HEK293 (cell line): Measurements from ENCODE around the gene FANK1.

Experiments used
- CTCF ChIA-PET: fragments of 350-600 bp; formaldehyde crosslinking; extraction: SDS; loops from one replicate; lab custom pipeline; 2021; ENCODE audit warnings: antibody characterized with exemption; lab: Yijun Ruan, JAX
- POLR2A ChIA-PET: fragments of 300-600 bp; formaldehyde crosslinking; extraction: SDS; loops from one replicate; lab custom pipeline; 2020; ENCODE audit warnings: antibody characterized with exemption, inconsistent platforms; lab: Yijun Ruan, JAX
- H3K27ac ChIP-seq: fragments of 200-500 bp; sonication (Bioruptor generic); 2 replicates; pipeline ENCODE4 v1.5.1; 2014; ENCODE audit warnings: low read depth, low read length, control low read depth, inconsistent platforms; ENCODE audit errors: extremely low read depth
- H3K36me3 ChIP-seq, 2 experiments: fragments of 200-500 bp in 1 of 2; sonication (Bioruptor generic) in 1 of 2; 1 replicate in 1 of 2; 2 replicates in 1 of 2; pipeline ENCODE4 v1.5.1; 2014 to 2017; ENCODE audit warnings: inconsistent platforms in 2 of 2, low read length in 2 of 2; ENCODE audit not compliant: control insufficient read depth in 2 of 2, insufficient read depth in 1 of 2
- H3K4me1 ChIP-seq: fragments of 200-500 bp; sonication (Bioruptor generic); 2 replicates; pipeline ENCODE4 v1.5.1; 2014; ENCODE audit warnings: mild to moderate bottlenecking, low read length, inconsistent platforms; ENCODE audit not compliant: control insufficient read depth, insufficient read depth
- H3K4me3 ChIP-seq: 2 replicates; pipeline ENCODE4 v1.5.1; 2011; ENCODE audit warnings: low read depth, mild to moderate bottlenecking, control low read depth, low read length, moderate library complexity
- H3K9me3 ChIP-seq: fragments of 200-500 bp; sonication (Bioruptor generic); 2 replicates; pipeline ENCODE4 v1.5.1; 2014; ENCODE audit warnings: low read depth, low read length, inconsistent platforms; ENCODE audit not compliant: control insufficient read depth, insufficient read depth
- CTCF ChIP-seq: fragments of 450-650 bp; formaldehyde crosslinking; IDR thresholded peaks from 2 replicates; pipeline ENCODE4 v1.5.1; 2016; ENCODE audit warnings: missing biosample characterization, missing genetic modification characterization
- HOXA7 ChIP-seq: sonication (generic); formaldehyde crosslinking; IDR thresholded peaks from 2 replicates; pipeline ENCODE4 v1.8.1; 2022; ENCODE audit warnings: missing genetic modification reagents, borderline replicate concordance
- KLF1 ChIP-seq: fragments of 450-650 bp; formaldehyde crosslinking; IDR thresholded peaks from 2 replicates; pipeline ENCODE4 v1.5.1; 2016; ENCODE audit warnings: missing biosample characterization, missing genetic modification characterization
- KLF17 ChIP-seq: fragments of 450-650 bp; formaldehyde crosslinking; IDR thresholded peaks from 2 replicates; pipeline ENCODE4 v1.5.1; 2016; ENCODE audit warnings: missing biosample characterization, missing genetic modification characterization
- SCRT1 ChIP-seq: fragments of 450-650 bp; formaldehyde crosslinking; IDR thresholded peaks from 2 replicates; pipeline ENCODE4 v1.5.1; 2016; ENCODE audit warnings: missing biosample characterization, missing genetic modification characterization, borderline replicate concordance
- SCRT2 ChIP-seq: fragments of 450-650 bp; formaldehyde crosslinking; IDR thresholded peaks from 2 replicates; pipeline ENCODE4 v1.5.1; 2016; ENCODE audit warnings: missing biosample characterization, missing genetic modification characterization
- ZBTB44 ChIP-seq: fragments of 450-650 bp; IDR thresholded peaks from 2 replicates; pipeline ENCODE4 v1.5.1; 2018; ENCODE audit warnings: missing biosample characterization, mild to moderate bottlenecking, missing genetic modification characterization
- ZNF10 ChIP-seq: fragments of 450-650 bp; formaldehyde crosslinking; IDR thresholded peaks from 2 replicates; pipeline ENCODE4 v1.5.1; 2017; ENCODE audit warnings: missing biosample characterization, missing genetic modification characterization
- ZNF138 ChIP-seq: fragments of 450-650 bp; formaldehyde crosslinking; IDR thresholded peaks from 2 replicates; pipeline ENCODE4 v1.5.1; 2016; ENCODE audit warnings: missing biosample characterization, missing genetic modification characterization, borderline replicate concordance
- ZNF140 ChIP-seq: fragments of 450-650 bp; formaldehyde crosslinking; IDR thresholded peaks from 2 replicates; pipeline ENCODE4 v1.5.1; 2016; ENCODE audit warnings: missing biosample characterization, missing genetic modification characterization
- ZNF211 ChIP-seq: fragments of 450-650 bp; formaldehyde crosslinking; IDR thresholded peaks from 2 replicates; pipeline ENCODE4 v1.5.1; 2016; ENCODE audit warnings: low read depth, missing biosample characterization, missing genetic modification characterization
- ZNF280D ChIP-seq: fragments of 450-650 bp; formaldehyde crosslinking; IDR thresholded peaks from 2 replicates; pipeline ENCODE4 v1.5.1; 2016; ENCODE audit warnings: missing biosample characterization, missing genetic modification characterization
- ZNF473 ChIP-seq: fragments of 450-650 bp; formaldehyde crosslinking; IDR thresholded peaks from 2 replicates; pipeline ENCODE4 v1.5.1; 2017; ENCODE audit warnings: missing biosample characterization, missing genetic modification characterization
- ZNF510 ChIP-seq: fragments of 450-650 bp; formaldehyde crosslinking; IDR thresholded peaks from 2 replicates; pipeline ENCODE4 v1.5.1; 2018; ENCODE audit warnings: mild to moderate bottlenecking, missing genetic modification characterization, missing biosample characterization; ENCODE audit not compliant: insufficient replicate concordance
- ZNF518A ChIP-seq: fragments of 450-650 bp; formaldehyde crosslinking; conservative IDR thresholded peaks from 2 replicates; pipeline ENCODE4 v1.5.1; 2016; ENCODE audit warnings: low read depth, missing biosample characterization, missing genetic modification characterization
- ZNF624 ChIP-seq: fragments of 450-650 bp; formaldehyde crosslinking; IDR thresholded peaks from 2 replicates; pipeline ENCODE4 v1.5.1; 2017; ENCODE audit warnings: missing biosample characterization, missing genetic modification characterization
- ZNF639 ChIP-seq: fragments of 450-650 bp; formaldehyde crosslinking; IDR thresholded peaks from 2 replicates; pipeline ENCODE4 v1.5.1; 2016; ENCODE audit warnings: missing biosample characterization, missing genetic modification characterization
- ZNF654 ChIP-seq: fragments of 450-650 bp; formaldehyde crosslinking; IDR thresholded peaks from 2 replicates; pipeline ENCODE4 v1.5.1; 2016; ENCODE audit warnings: low read depth, missing biosample characterization, missing genetic modification characterization
- ZNF664 ChIP-seq: fragments of 450-650 bp; formaldehyde crosslinking; IDR thresholded peaks from 2 replicates; pipeline ENCODE4 v1.5.1; 2016; ENCODE audit warnings: missing biosample characterization, missing genetic modification characterization
- ZNF670 ChIP-seq: fragments of 450-650 bp; formaldehyde crosslinking; IDR thresholded peaks from 2 replicates; pipeline ENCODE4 v1.5.1; 2016; ENCODE audit warnings: missing biosample characterization, missing genetic modification characterization, low read depth
- ZNF785 ChIP-seq: fragments of 450-650 bp; formaldehyde crosslinking; IDR thresholded peaks from 2 replicates; pipeline ENCODE4 v1.5.1; 2016; ENCODE audit warnings: missing biosample characterization, missing genetic modification characterization
- ZNF791 ChIP-seq: fragments of 450-650 bp; formaldehyde crosslinking; IDR thresholded peaks from 2 replicates; pipeline ENCODE4 v1.5.1; 2016; ENCODE audit warnings: missing biosample characterization, missing genetic modification characterization
- ZNF843 ChIP-seq: fragments of 450-650 bp; formaldehyde crosslinking; IDR thresholded peaks from 2 replicates; pipeline ENCODE4 v1.5.1; 2016; ENCODE audit warnings: missing biosample characterization, missing genetic modification characterization

FANK1 gene

GRCh38 chr10:125868372-125868975, 27.9 kb upstream of the FANK1 start:
- H3K36me3 ChIP-seq, result peaks cover 21 to 27% of the 10 kb centered on the region in 2 experiments; a peak in 2 of 3 replicates
- H3K4me3 ChIP-seq, result no peak overlapping the region
- POLR2A ChIA-PET, result no interaction called here
- H3K27ac ChIP-seq, result no peak overlapping the region
- CTCF ChIA-PET, result interaction anchor here (0.6 to 2.5 kb wide), 17 partner anchors 9 to 635 kb away, joined by 3 to 17 read pairs (median 3); partner anchors contain the start of gene UROS
- no peak for TF ChIP-seq ZNF518A
- no peak for TF ChIP-seq ZNF10 (tag by site-specific recombination)
- no peak for TF ChIP-seq KLF17 (tag by site-specific recombination)
- peak; percentile 73 for TF ChIP-seq SCRT2 (tag by site-specific recombination)
- 0 out of 2 replicates have a peak, but pooled peaks have one; percentile 37 for TF ChIP-seq SCRT1 (tag by site-specific recombination)
- TF ChIP-seq KLF1 (tag by site-specific recombination), result no peak
- no peak for TF ChIP-seq ZNF510
- no peak for TF ChIP-seq ZNF280D (tag by site-specific recombination)
- no peak for TF ChIP-seq HOXA7
- TF ChIP-seq ZNF211 (tag by site-specific recombination), result no peak
- TF ChIP-seq ZNF654 (tag by site-specific recombination), result peak; percentile 54
- peak; percentile 26; the same call in 1 of the 2 replicates for TF ChIP-seq ZNF664
- no peak for TF ChIP-seq ZNF624
- TF ChIP-seq CTCF, result peak; percentile 38; the same call in 1 of the 2 replicates
- TF ChIP-seq ZNF138 (tag by site-specific recombination), result no peak
- no peak for TF ChIP-seq ZNF670 (tag by site-specific recombination)
- TF ChIP-seq ZNF785 (tag by site-specific recombination), result no peak
- no peak for TF ChIP-seq ZNF473 (tag by site-specific recombination)
- TF ChIP-seq ZNF791 (tag by site-specific recombination), result no peak
- no peak for TF ChIP-seq ZNF639 (tag by site-specific recombination)
- no peak for TF ChIP-seq ZNF843 (tag by site-specific recombination)
- no peak for TF ChIP-seq ZNF140 (tag by site-specific recombination)
- no peak for TF ChIP-seq ZBTB44 (tag by site-specific recombination)
- TF ChIP-seq, all 188 proteins: peak for 5
- Histone ChIP-seq H3K4me1 (peaks cover 10% of the 10 kb centered on the region), H3K9me3 (no peaks in the 10 kb centered on the region)
